Keratinocyte (primary cell): Measurements from ENCODE around the gene ZFP36. TPM values are rescaled to one million over a fixed set of nuclear protein-coding genes. Genes with fewer than 3 reads are reported as not detected.

Source experiments
- DNase-seq: peaks from one replicate; pipeline ENCODE4 v3.0.0-alpha.2; 2011; ENCODE audit warnings: low read depth, missing footprints, low spot score
- FAIRE-seq: peaks from 2 replicates; lab custom pipeline; 2011; peaks lifted over from hg19 to GRCh38; lab: Jason Lieb, UNC
- H2AFZ ChIP-seq: 2 replicates; pipeline ENCODE4 v1.6.0; 2012; ENCODE audit warnings: low read length, control low read depth, inconsistent platforms; ENCODE audit not compliant: control insufficient read depth
- H3K27ac ChIP-seq: 2 replicates; pipeline ENCODE4 v1.5.1; 2011; ENCODE audit warnings: low read length; ENCODE audit not compliant: control insufficient read depth, insufficient read depth
- H3K27me3 ChIP-seq: 3 replicates; pipeline ENCODE4 v1.6.0; 2011; ENCODE audit warnings: low read length; ENCODE audit not compliant: control insufficient read depth, insufficient read depth; ENCODE audit errors: extremely low read depth
- H3K36me3 ChIP-seq, 2 experiments: 2 replicates in 1 of 2; 3 replicates in 1 of 2; pipeline ENCODE4 v1.5.1; 2011; ENCODE audit warnings: low read length in 2 of 2, mild to moderate bottlenecking in 1 of 2; ENCODE audit not compliant: control insufficient read depth in 2 of 2, insufficient read depth in 2 of 2; ENCODE audit errors: extremely low read depth in 1 of 2
- H3K4me1 ChIP-seq: 3 replicates; pipeline ENCODE4 v1.5.1; 2011; ENCODE audit warnings: low read length; ENCODE audit not compliant: control insufficient read depth, insufficient read depth; ENCODE audit errors: extremely low read depth
- H3K4me2 ChIP-seq: 3 replicates; pipeline ENCODE4 v1.6.0; 2011; ENCODE audit warnings: low read depth, low read length; ENCODE audit not compliant: control insufficient read depth, insufficient read depth; ENCODE audit errors: extremely low read depth
- H3K4me3 ChIP-seq, 3 experiments: fragments of 200-600 bp in 1 of 3; sonication (generic) in 1 of 3; 2 replicates in 2 of 3; 3 replicates in 1 of 3; pipeline ENCODE4 v1.5.1; 2011 to 2016; ENCODE audit warnings: low read length in 3 of 3, mild to moderate bottlenecking in 3 of 3, control low read depth in 2 of 3, inconsistent platforms in 1 of 3, low read depth in 1 of 3, mixed read lengths in 1 of 3, mixed run types in 1 of 3, moderate library complexity in 1 of 3; ENCODE audit not compliant: control insufficient read depth in 2 of 3, insufficient read depth in 2 of 3; ENCODE audit errors: extremely low read depth in 1 of 3
- H3K79me2 ChIP-seq: 2 replicates; pipeline ENCODE4 v1.6.0; 2012; ENCODE audit warnings: low read length; ENCODE audit not compliant: control insufficient read depth, insufficient read depth
- H3K9ac ChIP-seq: 3 replicates; pipeline ENCODE4 v1.6.0; 2011; ENCODE audit warnings: low read length; ENCODE audit not compliant: control insufficient read depth, insufficient read depth; ENCODE audit errors: extremely low read depth
- H3K9me1 ChIP-seq: 3 replicates; pipeline ENCODE4 v1.6.0; 2011; ENCODE audit warnings: low read length; ENCODE audit not compliant: control insufficient read depth, insufficient read depth; ENCODE audit errors: extremely low read depth
- H3K9me3 ChIP-seq: 2 replicates; pipeline ENCODE4 v1.5.1; 2012; ENCODE audit warnings: low read depth, low read length; ENCODE audit not compliant: control insufficient read depth
- H4K20me1 ChIP-seq: 3 replicates; pipeline ENCODE4 v1.6.0; 2011; ENCODE audit warnings: low read length; ENCODE audit not compliant: control insufficient read depth, insufficient read depth; ENCODE audit errors: extremely low read depth
- EZH2 ChIP-seq: IDR thresholded peaks from one replicate; pipeline ENCODE4 v1.6.1; 2012; ENCODE audit warnings: inconsistent platforms, mild to moderate bottlenecking, low read length, moderate library complexity
- dilution Hi-C: fragments of 300-500 bp; cut with MboI; formaldehyde crosslinking; loops from one replicate; pipeline ENCODE4 v1.7.0; 2020; ENCODE audit warnings: low sequenced_read_pairs; ENCODE audit not compliant: extremely low pct_ligation_motif_present
- polyA plus RNA-seq, 5 experiments: library from polyadenylated mRNA; depleted of rRNA in 3 of 5; stranded (reverse) in 3 of 5; stranded (forward) in 1 of 5; unstranded in 1 of 5; fragments of >200 nt; gene quantifications; 1 replicate in 1 of 5; 2 replicates in 3 of 5; 3 replicates in 1 of 5; pipeline versions ENCODE4 v1.2.1 to v1.2.3, GENCODE V29; 2011 to 2012; ENCODE audit warnings: missing spikeins in 2 of 5, low read depth in 1 of 5, low replicate concordance in 1 of 5
- TF ChIP-seq, protein P1 (sequence below), 3 experiments: IDR thresholded peaks in 1 of 3; conservative IDR thresholded peaks in 1 of 3; optimal IDR thresholded peaks in 1 of 3; 2 replicates in 2 of 3; 3 replicates in 1 of 3; pipeline versions ENCODE3 to v1.5.1; 2011; ENCODE audit warnings: low read length in 3 of 3, mild to moderate bottlenecking in 3 of 3, moderate library complexity in 2 of 3, control low read depth in 1 of 3, inconsistent platforms in 1 of 3; ENCODE audit not compliant: insufficient read depth in 2 of 3; ENCODE audit errors: extremely low read depth in 1 of 3

The ZFP36 gene
- polyA plus RNA-seq, 1 donor (not counting 4 experiments of a cell fraction or from before 2014, with no cell fraction given), result 12.8 TPM

DNA sequence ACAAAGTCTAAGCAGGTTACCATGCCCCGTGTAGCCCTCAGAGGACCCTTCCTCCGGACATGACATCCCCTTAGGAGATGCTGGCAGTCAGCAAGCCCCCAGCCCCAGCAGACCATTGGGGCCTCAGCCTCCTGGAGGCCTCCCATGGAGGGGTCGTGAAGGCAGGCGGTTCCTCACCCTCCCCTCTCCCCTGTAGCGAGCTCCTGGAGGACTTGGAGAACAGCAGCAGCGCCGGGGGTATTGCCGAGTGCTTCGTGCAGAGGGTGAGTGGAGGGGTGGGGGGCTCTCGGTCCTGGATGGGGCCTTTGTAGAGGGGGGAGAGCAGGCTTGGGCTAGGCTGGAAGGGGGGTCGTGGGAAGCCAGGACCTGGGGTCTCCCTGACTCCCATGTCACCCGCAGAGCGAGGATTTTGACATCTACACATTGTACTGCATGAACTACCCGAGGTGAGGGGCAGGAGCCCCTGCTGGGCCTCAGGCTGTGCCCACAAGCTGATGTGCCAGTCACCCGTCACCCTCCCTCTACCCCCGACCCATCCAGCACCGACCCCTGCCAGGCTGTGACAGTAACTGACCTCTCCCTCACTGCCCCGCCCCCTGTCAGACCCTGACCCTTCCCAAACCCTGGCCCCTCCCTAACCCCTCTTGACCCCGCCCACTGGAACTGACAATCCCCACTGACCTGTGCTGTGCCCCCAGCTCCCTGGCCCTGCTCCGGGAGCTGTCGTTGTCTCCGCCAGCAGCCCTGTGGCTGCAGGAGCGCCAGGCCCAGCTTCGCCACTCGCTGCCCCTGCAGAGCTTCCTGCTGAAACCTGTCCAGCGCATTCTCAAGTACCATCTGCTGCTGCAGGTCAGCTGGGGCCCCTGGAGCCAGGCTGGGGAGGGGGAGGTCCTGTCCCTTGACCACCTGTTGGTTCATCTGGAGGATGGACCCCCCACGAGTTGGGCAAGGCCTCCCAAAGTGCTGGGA lies 9.8 kb downstream of the ZFP36 start:
- peaks cover 9% of the 10 kb centered on the region for H3K4me1 ChIP-seq
- H3K9ac ChIP-seq, result no peak overlapping the region
- no peak for DNase-seq
- H2AFZ ChIP-seq, result no peak overlapping the region
- no peaks in the 10 kb centered on the region for H3K9me3 ChIP-seq
- H3K27me3 ChIP-seq, result no peaks in the 10 kb centered on the region
- TF ChIP-seq, protein P1, sequence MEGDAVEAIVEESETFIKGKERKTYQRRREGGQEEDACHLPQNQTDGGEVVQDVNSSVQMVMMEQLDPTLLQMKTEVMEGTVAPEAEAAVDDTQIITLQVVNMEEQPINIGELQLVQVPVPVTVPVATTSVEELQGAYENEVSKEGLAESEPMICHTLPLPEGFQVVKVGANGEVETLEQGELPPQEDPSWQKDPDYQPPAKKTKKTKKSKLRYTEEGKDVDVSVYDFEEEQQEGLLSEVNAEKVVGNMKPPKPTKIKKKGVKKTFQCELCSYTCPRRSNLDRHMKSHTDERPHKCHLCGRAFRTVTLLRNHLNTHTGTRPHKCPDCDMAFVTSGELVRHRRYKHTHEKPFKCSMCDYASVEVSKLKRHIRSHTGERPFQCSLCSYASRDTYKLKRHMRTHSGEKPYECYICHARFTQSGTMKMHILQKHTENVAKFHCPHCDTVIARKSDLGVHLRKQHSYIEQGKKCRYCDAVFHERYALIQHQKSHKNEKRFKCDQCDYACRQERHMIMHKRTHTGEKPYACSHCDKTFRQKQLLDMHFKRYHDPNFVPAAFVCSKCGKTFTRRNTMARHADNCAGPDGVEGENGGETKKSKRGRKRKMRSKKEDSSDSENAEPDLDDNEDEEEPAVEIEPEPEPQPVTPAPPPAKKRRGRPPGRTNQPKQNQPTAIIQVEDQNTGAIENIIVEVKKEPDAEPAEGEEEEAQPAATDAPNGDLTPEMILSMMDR (optimal IDR thresholded peaks at IDR 0.05 in 1 of 3, IDR thresholded peaks at IDR 0.05 in 1 of 3, conservative IDR thresholded peaks at IDR 0.05 in 1 of 3; ENCODE audit: extremely low read depth in 1 of 3, insufficient read depth in 2 of 3, low read length in 3 of 3), result no peak
- TF ChIP-seq EZH2, result no peak
- H3K4me3 ChIP-seq, result no peak overlapping the region
- no peak for FAIRE-seq
- H3K9me1 ChIP-seq, result no peaks in the 10 kb centered on the region
- no peak overlapping the region for H3K27ac ChIP-seq
- no peak overlapping the region for H3K4me2 ChIP-seq
- H3K36me3 ChIP-seq, result peaks cover 5 to 14% of the 10 kb centered on the region in 2 experiments
- dilution Hi-C loops, result no loop called here
- H4K20me1 ChIP-seq, result no peaks in the 10 kb centered on the region
- peaks cover 1% of the 10 kb centered on the region for H3K79me2 ChIP-seq

DNA sequence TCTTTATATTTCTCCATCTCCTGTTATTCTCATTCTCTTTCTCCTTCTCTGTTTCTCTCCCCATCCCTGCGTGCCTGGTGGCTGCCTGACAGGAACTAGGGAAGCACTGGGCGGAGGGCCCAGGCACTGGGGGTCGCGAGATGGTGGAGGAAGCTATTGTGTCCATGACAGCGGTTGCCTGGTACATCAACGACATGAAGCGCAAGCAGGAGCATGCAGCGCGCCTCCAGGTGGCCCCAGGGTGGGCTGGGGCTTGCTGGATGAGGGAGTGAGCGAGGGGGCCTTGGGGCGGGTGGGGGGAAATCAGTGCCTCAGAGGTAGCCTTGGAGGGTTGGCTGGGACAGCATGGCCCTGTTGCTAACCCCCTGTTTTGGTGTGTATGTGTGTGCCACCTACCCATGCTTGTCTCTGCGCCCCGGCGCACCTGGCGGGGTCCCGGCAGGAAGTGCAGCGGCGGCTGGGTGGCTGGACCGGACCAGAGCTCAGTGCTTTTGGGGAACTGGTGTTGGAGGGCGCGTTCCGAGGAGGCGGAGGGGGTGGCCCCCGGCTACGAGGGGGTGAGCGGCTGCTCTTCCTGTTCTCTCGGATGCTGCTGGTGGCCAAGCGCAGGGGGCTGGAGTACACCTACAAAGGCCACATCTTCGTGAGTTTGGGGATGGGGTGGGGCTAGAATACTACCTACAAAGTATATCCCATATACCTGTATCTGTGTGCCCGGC lies 11.0 kb downstream of the ZFP36 start:
- peaks cover 1% of the 10 kb centered on the region for H3K79me2 ChIP-seq
- FAIRE-seq, result no peak

More for the DNA sequence above, 11.0 kb downstream of the ZFP36 start:
- dilution Hi-C loops, result no loop called here
- Histone ChIP-seq H3K4me3 (no peak overlapping the region), H3K27ac (no peak overlapping the region), H3K9me3 (no peaks in the 10 kb centered on the region), H3K36me3 (peaks cover 7 to 14% of the 10 kb centered on the region in 2 experiments), H2AFZ (no peak overlapping the region), H3K9ac (no peak overlapping the region), H3K4me2 (no peak overlapping the region), H3K9me1 (no peaks in the 10 kb centered on the region), H3K27me3 (no peaks in the 10 kb centered on the region), H3K4me1 (peaks cover 5% of the 10 kb centered on the region), H4K20me1 (no peaks in the 10 kb centered on the region)
- DNase-seq, result no peak
- TF ChIP-seq EZH2, result no peak
- TF ChIP-seq, protein P1 (optimal IDR thresholded peaks at IDR 0.05 in 1 of 3, IDR thresholded peaks at IDR 0.05 in 1 of 3, conservative IDR thresholded peaks at IDR 0.05 in 1 of 3; ENCODE audit: extremely low read depth in 1 of 3, insufficient read depth in 2 of 3, low read length in 3 of 3), result no peak
